NCI-H128 (cell line): ENCODE results near the gene PHKA2.
"Not testable (repeated sequence)": the region's sequence is repeated elsewhere in the genome, so short reads cannot be mapped to it uniquely, and the experiment has no call there.

Experiments
- DNase-seq: peaks from one replicate; lab custom pipeline; 2025; ENCODE audit not compliant: unreplicated experiment; lab: John Stamatoyannopoulos, UW

Gene PHKA2

DNA sequence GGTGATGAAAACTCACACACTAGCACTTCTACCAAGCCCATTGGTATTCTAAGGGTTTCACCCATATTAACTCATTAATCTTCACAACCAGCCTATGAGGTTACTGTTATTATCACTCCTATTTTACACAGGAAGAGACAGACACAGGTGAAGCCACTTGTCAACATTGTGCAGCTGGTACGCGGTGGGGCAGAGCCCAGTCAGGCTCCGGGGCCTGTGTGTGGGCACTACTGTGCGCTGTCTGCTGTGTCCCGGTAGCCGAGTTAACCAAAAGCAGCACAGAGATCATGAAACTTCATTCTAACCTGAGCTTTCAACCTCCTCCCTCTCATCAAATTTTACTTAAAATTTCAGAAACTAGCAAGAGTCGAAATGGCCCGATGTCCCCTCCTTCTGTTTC, 111.3 kb downstream of the PHKA2 start:
- DNase-seq = no peak

DNA sequence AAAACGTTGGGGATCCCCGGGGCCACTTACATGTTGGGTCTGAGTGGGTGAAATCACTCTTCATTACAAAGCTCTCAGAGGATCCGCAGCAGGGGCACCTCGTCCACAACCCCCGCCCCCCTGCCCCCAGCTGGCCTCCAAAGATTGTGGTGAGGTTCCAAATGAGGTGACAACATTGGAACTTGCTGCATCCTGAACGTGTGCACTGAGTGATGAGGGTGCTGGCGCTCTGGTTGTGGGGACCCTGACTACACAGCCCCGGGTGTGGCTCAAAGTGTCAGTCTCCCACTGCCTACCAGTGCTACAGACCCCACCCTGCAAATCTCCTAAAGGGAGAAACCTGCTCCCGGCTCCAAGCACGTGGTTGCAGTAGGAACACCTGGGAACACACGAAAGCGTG, 111.9 kb downstream of the PHKA2 start:
- DNase-seq = no peak

DNA sequence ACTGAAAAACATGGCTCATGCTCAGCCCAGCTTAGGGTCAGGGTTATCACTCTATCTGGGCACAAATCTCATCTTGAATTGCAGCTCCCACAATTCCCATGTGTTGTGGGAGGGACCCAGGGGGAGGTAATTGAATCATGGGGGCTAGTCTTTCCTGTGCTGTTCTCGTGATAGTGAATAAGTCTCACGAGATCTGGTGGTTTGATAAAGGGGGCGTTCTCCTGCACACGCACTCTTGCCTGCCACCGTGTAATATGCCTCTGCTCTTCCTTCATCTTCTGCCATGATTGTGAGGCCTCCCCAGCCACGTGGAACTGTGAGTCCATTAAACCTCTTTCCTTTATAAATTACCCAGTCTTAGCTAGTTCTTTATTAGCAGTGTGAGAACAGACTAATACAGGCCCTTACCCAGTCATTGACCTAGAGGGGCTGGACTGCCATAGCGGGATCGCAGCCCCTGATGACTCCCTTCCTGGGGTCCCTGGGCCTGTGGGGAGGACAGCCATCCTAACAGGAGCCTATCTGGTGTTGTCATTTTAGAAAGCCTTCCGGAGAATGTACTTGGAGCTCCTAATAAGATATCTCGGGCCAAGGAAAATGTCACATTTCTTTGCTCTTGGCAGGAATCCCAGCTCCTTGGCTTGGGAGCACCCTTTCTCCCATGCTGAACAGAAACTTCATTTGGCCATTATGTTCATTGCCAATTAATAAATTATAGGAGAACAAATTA, 112.6 kb downstream of the PHKA2 start:
- no peak for DNase-seq

DNA sequence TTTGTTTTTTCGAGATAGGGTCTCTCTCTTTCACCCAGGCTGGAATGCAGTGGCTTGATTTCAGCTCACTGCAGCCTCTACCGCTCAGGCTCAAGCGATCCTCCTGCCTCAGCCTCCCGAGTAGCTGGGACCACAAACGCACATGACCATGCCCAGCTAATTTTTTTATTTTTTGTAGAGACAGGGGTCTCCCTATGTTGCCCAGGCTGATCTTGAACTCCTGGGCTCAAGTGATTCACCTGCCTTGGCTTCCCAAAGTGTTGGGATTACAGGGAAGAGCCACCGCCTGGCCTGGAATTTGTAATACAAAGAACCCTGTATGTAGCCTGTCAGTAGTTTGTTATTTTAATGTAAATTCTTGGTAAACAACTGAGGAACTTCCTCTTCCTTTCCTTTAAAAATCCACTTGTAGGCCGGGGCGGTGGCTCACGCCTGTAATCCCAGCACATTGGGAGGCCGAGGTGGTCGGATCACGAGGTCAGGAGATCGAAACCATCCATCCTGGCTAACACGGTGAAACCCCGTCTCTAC, 119.5 kb downstream of the PHKA2 start:
- no peak for DNase-seq

DNA sequence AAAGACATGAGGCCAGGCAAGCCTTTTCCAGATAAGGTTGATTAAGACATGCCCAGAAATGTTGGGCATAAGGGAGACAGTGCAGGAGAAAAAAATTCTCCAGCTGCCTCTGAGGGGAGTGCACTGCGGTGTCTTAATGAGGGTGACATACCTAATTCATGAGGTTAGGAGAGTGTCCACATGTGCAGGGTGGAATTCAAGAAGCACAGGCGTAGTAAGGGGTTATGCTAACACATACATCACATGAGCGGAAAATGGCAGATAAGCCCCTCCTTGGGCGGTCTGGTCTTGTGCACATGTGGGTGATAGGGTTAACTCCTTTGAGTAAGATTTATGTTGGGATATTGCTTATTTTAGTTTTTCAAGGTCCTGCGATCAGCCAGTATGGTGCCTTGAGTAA, 122.4 kb downstream of the PHKA2 start:
- DNase-seq = no peak

DNA sequence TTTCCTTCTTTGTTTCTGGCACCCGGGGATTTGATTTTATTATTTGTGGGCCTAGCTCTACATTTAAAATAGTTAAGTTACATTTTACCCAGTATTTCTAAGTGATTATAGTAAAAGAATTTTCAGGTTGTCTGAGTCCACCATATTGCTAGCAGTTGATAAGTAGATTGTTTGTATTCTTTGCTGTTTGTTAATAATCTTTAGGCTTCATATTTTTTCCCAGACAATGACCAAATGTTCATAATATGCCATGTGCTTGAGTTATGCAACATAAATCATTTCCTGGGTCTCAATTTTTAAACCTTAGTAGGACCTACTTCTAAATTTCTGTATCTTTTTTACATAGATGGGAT, 127.3 kb downstream of the PHKA2 start:
- no peak for DNase-seq

DNA sequence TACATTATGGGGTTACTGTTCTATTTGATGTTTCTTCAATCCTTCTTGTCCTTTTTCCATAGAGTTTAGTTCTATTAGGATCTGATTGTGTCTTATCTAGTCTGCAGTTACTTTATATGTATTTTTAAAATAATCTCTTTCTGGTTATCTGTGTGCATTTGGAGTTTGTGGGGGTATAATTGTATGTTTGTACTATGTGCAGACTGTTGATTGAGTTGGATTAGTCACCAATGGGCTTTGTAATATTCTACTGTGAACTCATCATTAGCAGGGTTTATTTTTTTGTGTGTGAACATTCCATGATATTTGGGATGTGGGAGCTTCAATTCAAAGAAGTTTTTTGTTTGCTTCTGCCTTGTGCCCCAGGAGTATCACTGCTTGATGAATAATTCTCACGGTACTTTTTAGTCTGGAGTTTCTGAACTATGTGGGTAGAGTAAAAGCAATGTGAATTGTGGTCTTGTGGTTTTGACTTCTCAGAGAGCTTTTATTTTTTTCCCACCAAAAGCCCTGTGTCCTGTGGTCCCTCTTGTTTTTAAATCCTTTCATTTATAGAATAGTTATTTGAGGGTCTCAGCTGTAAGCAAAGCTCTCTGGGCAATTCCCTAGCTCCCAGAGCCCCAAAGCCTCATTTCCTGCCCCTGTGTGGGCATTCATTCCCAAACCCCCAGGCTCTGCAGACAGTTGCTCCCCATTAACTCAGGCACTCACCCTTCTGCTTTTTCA, 127.8 kb downstream of the PHKA2 start:
- no peak for DNase-seq

DNA sequence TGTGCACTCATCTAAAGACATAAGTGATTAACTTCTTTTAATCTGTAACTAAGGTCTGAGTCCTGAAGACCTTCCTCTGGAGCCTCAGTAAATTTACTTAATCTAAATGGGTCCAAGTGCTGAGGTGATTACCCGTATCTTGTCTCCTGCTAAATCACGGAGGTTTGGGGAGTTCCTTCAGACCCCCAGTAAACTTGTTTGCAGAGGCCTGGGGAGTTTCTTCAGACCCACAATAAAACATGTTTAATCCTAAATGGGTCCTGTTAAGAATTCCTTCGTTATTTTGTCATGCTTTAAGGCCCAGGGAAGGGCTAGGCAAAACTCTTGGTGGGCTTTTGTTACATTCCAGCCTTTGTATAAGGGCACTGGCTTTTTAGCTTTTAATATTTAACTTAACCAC, 136.0 kb downstream of the PHKA2 start:
- DNase-seq = not testable (repeated sequence)
